GM13976 (cell line): Measurements from ENCODE around the gene NELL1.

ENCODE experiments used
- DNase-seq: peaks from one replicate; pipeline ENCODE4 v3.0.0; 2012; ENCODE audit warnings: low spot score
- in situ Hi-C: fragments of 300-500 bp; cut with MboI; formaldehyde crosslinking; loops from one replicate; pipeline ENCODE4 v1.12.0; 2022; ENCODE audit warnings: low sequenced_read_pairs, mixed read lengths, inconsistent platforms; ENCODE audit not compliant: unreplicated experiment
- TF ChIP-seq, protein P1 (sequence below): IDR thresholded peaks from 2 replicates; pipeline ENCODE4 v1.5.1; 2012; ENCODE audit warnings: borderline replicate concordance, mild to moderate bottlenecking; ENCODE audit not compliant: insufficient read depth; ENCODE audit errors: extremely low read depth, missing control alignments, control extremely low read depth

The NELL1 gene

DNA sequence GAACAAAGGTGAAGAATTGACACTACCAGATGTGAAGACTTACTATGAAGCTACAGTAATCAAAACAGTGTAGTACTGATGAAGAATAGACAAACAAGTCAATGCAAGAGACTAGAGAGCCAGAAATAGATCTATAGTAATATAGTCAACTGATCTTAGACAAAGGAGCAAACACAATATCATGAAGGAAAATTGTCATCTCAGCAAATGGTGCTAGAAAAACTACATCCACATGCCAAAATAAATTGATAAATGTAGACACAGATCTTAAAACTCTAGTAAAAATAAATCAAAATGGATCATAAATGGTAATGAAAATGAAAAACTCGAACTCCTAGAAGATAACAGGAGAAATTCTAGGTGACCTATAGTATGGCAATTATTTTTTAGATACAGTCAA is 609.5 kb downstream of the NELL1 start:
- TF ChIP-seq, protein P1, sequence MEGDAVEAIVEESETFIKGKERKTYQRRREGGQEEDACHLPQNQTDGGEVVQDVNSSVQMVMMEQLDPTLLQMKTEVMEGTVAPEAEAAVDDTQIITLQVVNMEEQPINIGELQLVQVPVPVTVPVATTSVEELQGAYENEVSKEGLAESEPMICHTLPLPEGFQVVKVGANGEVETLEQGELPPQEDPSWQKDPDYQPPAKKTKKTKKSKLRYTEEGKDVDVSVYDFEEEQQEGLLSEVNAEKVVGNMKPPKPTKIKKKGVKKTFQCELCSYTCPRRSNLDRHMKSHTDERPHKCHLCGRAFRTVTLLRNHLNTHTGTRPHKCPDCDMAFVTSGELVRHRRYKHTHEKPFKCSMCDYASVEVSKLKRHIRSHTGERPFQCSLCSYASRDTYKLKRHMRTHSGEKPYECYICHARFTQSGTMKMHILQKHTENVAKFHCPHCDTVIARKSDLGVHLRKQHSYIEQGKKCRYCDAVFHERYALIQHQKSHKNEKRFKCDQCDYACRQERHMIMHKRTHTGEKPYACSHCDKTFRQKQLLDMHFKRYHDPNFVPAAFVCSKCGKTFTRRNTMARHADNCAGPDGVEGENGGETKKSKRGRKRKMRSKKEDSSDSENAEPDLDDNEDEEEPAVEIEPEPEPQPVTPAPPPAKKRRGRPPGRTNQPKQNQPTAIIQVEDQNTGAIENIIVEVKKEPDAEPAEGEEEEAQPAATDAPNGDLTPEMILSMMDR, result no peak
- in situ Hi-C loops, result no loop called here
- DNase-seq, result no peak

DNA sequence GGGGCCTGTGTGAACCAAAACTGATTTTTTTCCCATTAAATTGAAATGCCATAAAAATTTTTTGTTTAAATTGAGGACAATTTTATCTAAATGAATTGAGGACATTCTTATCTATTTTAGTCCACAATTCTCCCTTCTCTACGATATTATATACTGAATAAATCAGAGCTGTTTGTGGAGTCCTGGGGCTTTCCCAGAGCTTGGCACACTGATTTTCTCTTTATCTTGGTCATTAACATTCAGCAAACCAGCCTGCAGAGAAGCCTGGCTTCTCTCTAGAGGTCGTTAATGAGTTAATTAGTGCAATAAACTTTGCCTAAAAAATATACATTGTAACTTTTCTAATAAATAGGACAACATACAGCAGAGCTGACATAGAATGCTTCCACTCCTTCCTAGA is 615.7 kb downstream of the NELL1 start:
- DNase-seq, result no peak
- in situ Hi-C loops, result no loop called here
- TF ChIP-seq, protein P1, result no peak

DNA sequence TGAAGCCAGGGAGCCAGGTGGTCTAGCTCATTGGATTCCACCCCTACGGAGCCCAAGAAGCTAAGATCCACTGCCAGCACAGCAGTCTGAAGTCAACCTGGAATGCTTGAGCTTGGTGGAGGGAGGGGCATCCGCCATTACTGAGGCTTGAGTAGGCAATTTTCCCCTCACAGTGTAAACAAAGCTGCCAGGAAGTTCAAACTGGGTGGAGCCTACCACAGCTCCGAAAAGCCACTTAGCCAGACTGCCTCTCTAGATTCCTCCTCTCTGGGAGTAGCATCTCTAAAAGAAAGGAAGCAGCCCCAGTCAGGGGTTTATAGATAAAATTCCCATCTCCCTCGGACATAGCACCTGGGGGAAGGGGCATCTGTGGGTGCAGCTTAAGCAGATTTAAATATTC is 620.3 kb downstream of the NELL1 start:
- in situ Hi-C loops, result no loop called here
- no peak for DNase-seq
- TF ChIP-seq, protein P1, result no peak

DNA sequence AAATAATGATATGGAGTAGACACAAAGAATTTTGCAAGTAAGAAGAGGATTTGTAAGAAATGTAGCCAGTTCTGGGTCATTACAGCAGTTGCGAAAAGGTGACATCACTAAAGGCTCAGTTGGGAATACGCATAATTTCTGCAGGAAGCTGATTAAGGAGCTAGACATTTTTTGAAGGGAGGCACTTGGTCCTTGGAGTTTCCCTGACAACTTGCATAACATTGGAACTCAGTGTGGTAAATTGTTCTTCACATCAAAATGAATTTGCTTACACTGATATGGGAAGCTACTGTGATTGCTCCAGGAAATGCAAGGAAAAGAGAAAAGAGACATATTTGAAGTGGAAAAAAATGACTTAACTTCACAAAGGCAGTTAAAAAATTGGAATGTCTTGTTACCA is 626.1 kb downstream of the NELL1 start:
- in situ Hi-C loops, result no loop called here
- DNase-seq, result no peak
- TF ChIP-seq, protein P1, result no peak

DNA sequence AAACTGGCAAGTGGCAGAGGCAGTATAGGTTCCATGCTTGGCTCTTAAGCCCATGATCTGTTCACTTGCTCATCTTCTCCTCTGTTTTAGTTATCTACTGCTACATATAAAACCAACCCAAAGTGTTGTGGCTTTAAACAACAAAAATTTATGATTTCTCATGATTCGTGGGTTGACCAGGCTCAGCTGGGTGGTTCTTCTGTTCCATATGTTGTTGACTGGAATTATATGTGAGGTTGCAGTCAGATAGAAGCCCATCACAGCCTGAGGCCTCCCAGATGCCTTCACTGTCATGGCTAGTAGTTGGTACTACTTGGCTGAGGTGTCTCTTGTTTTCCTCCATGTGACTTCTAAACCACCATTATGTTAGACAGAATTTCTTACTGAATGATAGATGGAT is 632.6 kb downstream of the NELL1 start:
- TF ChIP-seq, protein P1, result no peak
- DNase-seq, result no peak
- in situ Hi-C loops, result no loop called here

DNA sequence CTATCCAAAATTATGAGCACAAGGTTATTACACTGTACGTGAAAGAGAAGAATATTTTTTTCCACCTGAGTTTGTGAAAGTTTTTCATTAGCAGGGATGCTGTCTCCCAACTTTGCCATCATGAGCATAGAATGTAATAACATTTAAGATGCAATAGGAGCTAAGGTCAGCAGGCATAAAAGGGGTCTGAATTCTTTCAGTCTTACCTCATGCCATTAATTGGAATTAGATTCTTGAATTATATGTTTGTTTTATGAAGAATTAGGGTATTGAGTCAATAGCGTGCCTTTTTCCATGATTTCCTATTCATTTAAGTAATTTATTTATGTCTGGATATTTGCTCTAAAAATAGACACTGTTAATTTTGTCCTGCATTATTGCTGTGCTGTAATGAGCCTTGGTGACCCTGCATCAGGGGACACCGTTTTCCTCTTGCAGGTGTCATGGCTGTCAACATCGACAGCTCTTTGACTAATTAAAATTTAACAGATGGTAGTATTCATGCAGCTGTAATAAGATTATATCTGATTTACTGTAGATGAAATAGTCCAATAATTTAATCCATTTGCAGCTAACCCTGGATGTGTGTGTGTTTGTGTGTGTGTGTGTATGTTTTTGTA is 637.5 kb downstream of the NELL1 start:
- TF ChIP-seq, protein P1, result no peak
- DNase-seq, result no peak
- in situ Hi-C loops, result no loop called here
